HCT116 (cell line): Measurements from ENCODE around the gene ADAM10. TPM values are rescaled to one million over a fixed set of nuclear protein-coding genes. Genes with fewer than 3 reads are reported as not detected.

Source experiments
- ATAC-seq: fragments of 200-7000 bp; cut with Tn5 transposase; 2 replicates; pipeline ENCODE4 v1.9.1; 2020; ENCODE audit warnings: mild to moderate bottlenecking, moderate library complexity
- BruUV-seq: library from RNA; stranded (reverse); fragments of 400-500 nt; replicated peaks from 2 replicates; lab custom pipeline; 2021; lab: Mats Ljungman, UMichigan
- CTCF ChIA-PET: fragments of 300-600 bp; sonication (Branson Sonifier 250); formaldehyde crosslinking; loops from one replicate; lab custom pipeline; 2021; ENCODE audit warnings: antibody characterized with exemption; lab: Charles Lee
- POLR2A ChIA-PET: fragments of 300-600, 350-600 bp; sonication (Branson Sonifier 250); formaldehyde crosslinking; loops from one replicate; lab custom pipeline; 2021; ENCODE audit warnings: antibody characterized with exemption; lab: Charles Lee
- RAD21 ChIA-PET, 2 experiments: fragments of 300-600 bp; sonication (Branson Sonifier 250); formaldehyde crosslinking; loops; one replicate each; lab custom pipeline; 2023; ENCODE audit warnings: low total read pairs in 2 of 2; ENCODE audit not compliant: uncharacterized antibody in 2 of 2, unreplicated experiment in 2 of 2, low non-redundant PET in 1 of 2; lab: Charles Lee
- DNase-seq: peaks from one replicate; pipeline ENCODE4 v3.0.0-alpha.2; 2010; ENCODE audit warnings: low read depth, low spot score
- H2AFZ ChIP-seq: fragments of 200-600 bp; shearing (Covaris generic), sonication (generic); 2 replicates; pipeline ENCODE4 v1.6.1; 2017; ENCODE audit warnings: low read depth, mixed run types, mixed read lengths, antibody characterized with exemption, low read length; ENCODE audit not compliant: poor library complexity, severe bottlenecking
- H3K27ac ChIP-seq: 2 replicates; pipeline ENCODE4 v1.5.1; 2012; ENCODE audit warnings: low read depth, low read length
- H3K27me3 ChIP-seq: fragments of 200-600 bp; sonication (generic); 2 replicates; pipeline ENCODE4 v1.6.1; 2016; ENCODE audit warnings: mixed run types, low read length, mixed read lengths; ENCODE audit not compliant: insufficient read depth
- H3K36me3 ChIP-seq, 2 experiments: fragments of 200-500 bp in 1 of 2; fragments of 200-600 bp in 1 of 2; sonication (Bioruptor generic) in 1 of 2; sonication (generic) in 1 of 2; 2 replicates each; pipeline versions ENCODE4 v1.5.1 to v1.6.1; 2014 to 2016; ENCODE audit warnings: low read length in 2 of 2, inconsistent platforms in 1 of 2, mixed read lengths in 1 of 2, mixed run types in 1 of 2; ENCODE audit not compliant: insufficient read depth in 2 of 2, control insufficient read depth in 1 of 2
- H3K4me1 ChIP-seq, 2 experiments: fragments of 200-600 bp in 1 of 2; sonication (generic) in 1 of 2; 2 replicates each; pipeline versions ENCODE4 v1.5.1 to v1.6.1; 2012 to 2017; ENCODE audit warnings: low read length in 2 of 2, inconsistent platforms in 1 of 2, mild to moderate bottlenecking in 1 of 2, mixed read lengths in 1 of 2, mixed run types in 1 of 2, moderate library complexity in 1 of 2; ENCODE audit not compliant: insufficient read depth in 2 of 2, control insufficient read depth in 1 of 2
- H3K4me2 ChIP-seq: fragments of 200-600 bp; sonication (generic); 2 replicates; pipeline ENCODE4 v1.6.1; 2017; ENCODE audit warnings: mixed run types, low read length, mixed read lengths
- H3K4me3 ChIP-seq, 2 experiments: fragments of 200-600 bp in 1 of 2; sonication (generic) in 1 of 2; replicated peaks in 1 of 2; 2 replicates each; pipeline ENCODE4 v1.5.1; 2011 to 2016; ENCODE audit warnings: low read length in 2 of 2, control low read depth in 1 of 2, low read depth in 1 of 2, mild to moderate bottlenecking in 1 of 2, mixed read lengths in 1 of 2, mixed run types in 1 of 2
- H3K79me2 ChIP-seq: fragments of 200-600 bp; sonication (generic); 2 replicates; pipeline ENCODE4 v1.6.1; 2017; ENCODE audit warnings: mild to moderate bottlenecking, mixed run types, low read length, moderate library complexity, mixed read lengths; ENCODE audit not compliant: insufficient read depth
- H3K9ac ChIP-seq: fragments of 200-600 bp; sonication (generic); 2 replicates; pipeline ENCODE4 v1.6.1; 2016; ENCODE audit warnings: low read length, mixed read lengths
- H3K9me2 ChIP-seq: fragments of 200-600 bp; sonication (generic), shearing (Covaris generic); 2 replicates; pipeline ENCODE4 v1.6.1; 2017; ENCODE audit warnings: mixed run types, mild to moderate bottlenecking, moderate library complexity; ENCODE audit not compliant: insufficient read depth
- H3K9me3 ChIP-seq, 2 experiments: fragments of 200-500 bp in 1 of 2; fragments of 200-600 bp in 1 of 2; sonication (Bioruptor generic) in 1 of 2; sonication (generic) in 1 of 2; 2 replicates each; pipeline ENCODE4 v1.6.1; 2014 to 2017; ENCODE audit warnings: low read length in 2 of 2, mixed read lengths in 2 of 2, inconsistent platforms in 1 of 2, low read depth in 1 of 2, mild to moderate bottlenecking in 1 of 2, mixed run types in 1 of 2, moderate library complexity in 1 of 2; ENCODE audit not compliant: control insufficient read depth in 1 of 2, insufficient read depth in 1 of 2
- H4K20me1 ChIP-seq: fragments of 200-600 bp; sonication (generic), shearing (Covaris generic); 2 replicates; pipeline ENCODE4 v1.6.1; 2017; ENCODE audit warnings: mixed run types, mild to moderate bottlenecking, moderate library complexity; ENCODE audit not compliant: insufficient read depth
- CBX3 ChIP-seq: IDR thresholded peaks from 2 replicates; pipeline ENCODE4 v1.6.1; 2012; ENCODE audit warnings: low read depth
- EGR1 ChIP-seq: IDR thresholded peaks from 2 replicates; pipeline ENCODE4 v1.6.1; 2012; ENCODE audit warnings: low read depth
- ELF1 ChIP-seq: IDR thresholded peaks from 2 replicates; pipeline ENCODE4 v1.6.1; 2012; ENCODE audit warnings: low read depth, borderline replicate concordance
- EZH2 ChIP-seq: fragments of 200-600 bp; sonication (generic); IDR thresholded peaks from 2 replicates; pipeline ENCODE4 v1.6.1; 2017; ENCODE audit warnings: antibody characterized with exemption, mixed run types
- EZH2phosphoT487 ChIP-seq: fragments of 200-600 bp; IDR thresholded peaks from 2 replicates; pipeline ENCODE4 v1.6.1; 2018; ENCODE audit warnings: antibody characterized with exemption, borderline replicate concordance
- FOSL1 ChIP-seq: IDR thresholded peaks from 2 replicates; pipeline ENCODE4 v1.6.1; 2012; ENCODE audit warnings: low read depth
- JUND ChIP-seq: IDR thresholded peaks from 2 replicates; pipeline ENCODE4 v1.6.1; 2012
- POLR2A ChIP-seq: IDR thresholded peaks from 2 replicates; pipeline ENCODE4 v1.7.0; 2011; ENCODE audit warnings: borderline replicate concordance; ENCODE audit not compliant: insufficient read depth, insufficient read length; ENCODE audit errors: extremely low read depth
- POLR2AphosphoS5 ChIP-seq: IDR thresholded peaks from 2 replicates; pipeline ENCODE4 v1.6.1; 2011; ENCODE audit warnings: mild to moderate bottlenecking, low read depth, low read length, moderate library complexity
- RAD21 ChIP-seq: IDR thresholded peaks from 2 replicates; pipeline ENCODE4 v1.6.1; 2012; ENCODE audit warnings: low read depth, mild to moderate bottlenecking
- SIN3A ChIP-seq: IDR thresholded peaks from 2 replicates; pipeline ENCODE4 v1.6.1; 2012; ENCODE audit warnings: low read depth
- SRF ChIP-seq: IDR thresholded peaks from 2 replicates; pipeline ENCODE4 v1.6.1; 2012; ENCODE audit warnings: low read depth
- TCF7L2 ChIP-seq: IDR thresholded peaks from 2 replicates; pipeline ENCODE4 v1.7.0; 2011; ENCODE audit warnings: borderline replicate concordance, inconsistent platforms; ENCODE audit not compliant: insufficient read depth, insufficient read length; ENCODE audit errors: extremely low read depth
- YY1 ChIP-seq: IDR thresholded peaks from 2 replicates; pipeline ENCODE4 v1.6.1; 2011; ENCODE audit warnings: low read length, low read depth, moderate library complexity, mild to moderate bottlenecking; ENCODE audit not compliant: insufficient replicate concordance; ENCODE audit errors: extremely low read depth
- ZFX ChIP-seq: fragments of 450-650 bp; IDR thresholded peaks from 2 replicates; pipeline ENCODE4 v1.6.1; 2017
- ZNF274 ChIP-seq: fragments of 200-500 bp; sonication (Bioruptor generic); IDR thresholded peaks from 2 replicates; pipeline ENCODE4 v1.6.1; 2014; ENCODE audit warnings: mild to moderate bottlenecking, low read depth, low read length, inconsistent platforms
- intact Hi-C: fragments of 100-400 bp; cut with micrococcal nuclease; formaldehyde crosslinking; loops from 2 replicates; pipeline ENCODE4 v1.10.0; 2022
- total RNA-seq: library from RNA; stranded (reverse); gene quantifications from one replicate; pipeline ENCODE4 v1.2.1, GENCODE V29; 2021; ENCODE audit not compliant: unreplicated experiment
- TF ChIP-seq, protein P1 (sequence below), 3 experiments: fragments of 200-600 bp in 1 of 3; sonication (generic) in 1 of 3; IDR thresholded peaks in 2 of 3; conservative IDR thresholded peaks in 1 of 3; 2 replicates each; pipeline ENCODE4 v1.5.1; 2012 to 2017; ENCODE audit warnings: low read depth in 2 of 3, low read length in 2 of 3, antibody characterized with exemption in 1 of 3, borderline replicate concordance in 1 of 3, control low read depth in 1 of 3, mild to moderate bottlenecking in 1 of 3, mixed read lengths in 1 of 3, mixed run types in 1 of 3, moderate library complexity in 1 of 3; ENCODE audit not compliant: insufficient read depth in 1 of 3
- TF ChIP-seq, protein P2 (sequence below): IDR thresholded peaks from 2 replicates; pipeline ENCODE4 v1.6.1; 2011; ENCODE audit warnings: mild to moderate bottlenecking, low read length, moderate library complexity; ENCODE audit not compliant: insufficient replicate concordance; ENCODE audit errors: extremely low read depth
- TF ChIP-seq, protein P3 (sequence below): IDR thresholded peaks from 2 replicates; pipeline ENCODE4 v1.6.1; 2012
- TF ChIP-seq, protein P4 (sequence below): IDR thresholded peaks from 2 replicates; pipeline ENCODE4 v1.6.1; 2012

Gene ADAM10
- total RNA-seq, 1 experiment from 2014 or later = 158 TPM

DNA sequence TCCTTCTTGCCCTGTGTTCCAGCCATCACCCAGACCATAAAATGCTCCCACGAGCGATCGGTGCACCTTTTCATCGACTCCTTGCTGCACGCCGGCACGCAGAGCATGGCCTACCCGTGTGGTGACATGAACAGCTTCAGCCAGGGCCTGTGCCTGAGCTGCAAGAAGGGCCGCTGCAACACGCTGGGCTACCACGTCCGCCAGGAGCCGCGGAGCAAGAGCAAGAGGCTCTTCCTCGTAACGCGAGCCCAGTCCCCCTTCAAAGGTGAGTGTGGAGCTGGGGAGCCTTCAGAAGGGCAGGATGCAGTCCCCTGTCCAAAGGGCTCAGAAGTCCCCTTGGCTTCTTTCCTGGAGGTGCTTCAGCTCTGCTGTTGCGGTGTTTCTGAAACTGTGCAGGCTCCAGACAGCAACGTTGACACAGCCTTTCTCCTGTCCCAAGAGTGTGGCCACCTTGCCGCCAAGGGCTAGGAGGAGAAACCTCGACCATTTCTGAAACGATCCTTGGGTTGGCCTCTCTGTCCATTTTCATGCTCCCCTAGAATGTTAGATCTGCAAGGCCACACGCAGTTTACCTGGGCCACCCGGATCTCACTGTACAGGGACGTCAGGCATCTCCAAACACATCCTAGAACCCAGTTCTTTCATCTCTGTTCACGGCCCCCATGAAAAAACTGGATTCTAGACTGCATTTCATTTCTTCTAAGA is 201.0 kb downstream of the ADAM10 start:
- H2AFZ ChIP-seq = no peak overlapping the region

More for the DNA sequence above, 201.0 kb downstream of the ADAM10 start:
- Histone ChIP-seq H3K4me3 (no peak overlapping the region), H3K9me2 (no peaks in the 10 kb centered on the region), H4K20me1 (no peaks in the 10 kb centered on the region), H3K27me3 (no peaks in the 10 kb centered on the region), H3K27ac (no peak overlapping the region), H3K79me2 (no peaks in the 10 kb centered on the region), H3K9ac (no peak overlapping the region), H3K9me3 (no peaks in the 10 kb centered on the region), H3K4me2 (no peak overlapping the region), H3K4me1 (peaks cover 20 to 32% of the 10 kb centered on the region in 2 experiments), H3K36me3 (no peaks in the 10 kb centered on the region)
- no peak for ATAC-seq
- TF ChIP-seq EZH2phosphoT487 (no peak), SIN3A (no peak), FOSL1 (no peak), EZH2 (no peak), ZFX (no peak), SRF (no peak), JUND (no peak), TCF7L2 (no peak), RAD21 (no peak), POLR2AphosphoS5 (no peak), ELF1 (no peak), ZNF274 (no peak), POLR2A (no peak), EGR1 (no peak), CBX3 (no peak), YY1 (no peak)
- TF ChIP-seq, protein P1, sequence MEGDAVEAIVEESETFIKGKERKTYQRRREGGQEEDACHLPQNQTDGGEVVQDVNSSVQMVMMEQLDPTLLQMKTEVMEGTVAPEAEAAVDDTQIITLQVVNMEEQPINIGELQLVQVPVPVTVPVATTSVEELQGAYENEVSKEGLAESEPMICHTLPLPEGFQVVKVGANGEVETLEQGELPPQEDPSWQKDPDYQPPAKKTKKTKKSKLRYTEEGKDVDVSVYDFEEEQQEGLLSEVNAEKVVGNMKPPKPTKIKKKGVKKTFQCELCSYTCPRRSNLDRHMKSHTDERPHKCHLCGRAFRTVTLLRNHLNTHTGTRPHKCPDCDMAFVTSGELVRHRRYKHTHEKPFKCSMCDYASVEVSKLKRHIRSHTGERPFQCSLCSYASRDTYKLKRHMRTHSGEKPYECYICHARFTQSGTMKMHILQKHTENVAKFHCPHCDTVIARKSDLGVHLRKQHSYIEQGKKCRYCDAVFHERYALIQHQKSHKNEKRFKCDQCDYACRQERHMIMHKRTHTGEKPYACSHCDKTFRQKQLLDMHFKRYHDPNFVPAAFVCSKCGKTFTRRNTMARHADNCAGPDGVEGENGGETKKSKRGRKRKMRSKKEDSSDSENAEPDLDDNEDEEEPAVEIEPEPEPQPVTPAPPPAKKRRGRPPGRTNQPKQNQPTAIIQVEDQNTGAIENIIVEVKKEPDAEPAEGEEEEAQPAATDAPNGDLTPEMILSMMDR (IDR thresholded peaks at IDR 0.05 in 2 of 3, conservative IDR thresholded peaks at IDR 0.05 in 1 of 3; ENCODE audit: borderline replicate concordance in 1 of 3, insufficient read depth in 1 of 3, low read depth in 2 of 3, low read length in 2 of 3) = no peak
- TF ChIP-seq, protein P2, sequence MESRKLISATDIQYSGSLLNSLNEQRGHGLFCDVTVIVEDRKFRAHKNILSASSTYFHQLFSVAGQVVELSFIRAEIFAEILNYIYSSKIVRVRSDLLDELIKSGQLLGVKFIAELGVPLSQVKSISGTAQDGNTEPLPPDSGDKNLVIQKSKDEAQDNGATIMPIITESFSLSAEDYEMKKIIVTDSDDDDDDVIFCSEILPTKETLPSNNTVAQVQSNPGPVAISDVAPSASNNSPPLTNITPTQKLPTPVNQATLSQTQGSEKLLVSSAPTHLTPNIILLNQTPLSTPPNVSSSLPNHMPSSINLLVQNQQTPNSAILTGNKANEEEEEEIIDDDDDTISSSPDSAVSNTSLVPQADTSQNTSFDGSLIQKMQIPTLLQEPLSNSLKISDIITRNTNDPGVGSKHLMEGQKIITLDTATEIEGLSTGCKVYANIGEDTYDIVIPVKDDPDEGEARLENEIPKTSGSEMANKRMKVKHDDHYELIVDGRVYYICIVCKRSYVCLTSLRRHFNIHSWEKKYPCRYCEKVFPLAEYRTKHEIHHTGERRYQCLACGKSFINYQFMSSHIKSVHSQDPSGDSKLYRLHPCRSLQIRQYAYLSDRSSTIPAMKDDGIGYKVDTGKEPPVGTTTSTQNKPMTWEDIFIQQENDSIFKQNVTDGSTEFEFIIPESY = no peak
- TF ChIP-seq, protein P3, sequence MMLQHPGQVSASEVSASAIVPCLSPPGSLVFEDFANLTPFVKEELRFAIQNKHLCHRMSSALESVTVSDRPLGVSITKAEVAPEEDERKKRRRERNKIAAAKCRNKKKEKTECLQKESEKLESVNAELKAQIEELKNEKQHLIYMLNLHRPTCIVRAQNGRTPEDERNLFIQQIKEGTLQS = no peak
- TF ChIP-seq, protein P4, sequence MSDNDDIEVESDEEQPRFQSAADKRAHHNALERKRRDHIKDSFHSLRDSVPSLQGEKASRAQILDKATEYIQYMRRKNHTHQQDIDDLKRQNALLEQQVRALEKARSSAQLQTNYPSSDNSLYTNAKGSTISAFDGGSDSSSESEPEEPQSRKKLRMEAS = no peak
- ChIA-PET CTCF (no interaction called here), RAD21 (no interaction called here), POLR2A (interaction anchor here (0.9 kb wide), 1 partner anchor 25 kb away, joined by 3 read pairs; no protein-coding TSS in a partner anchor)
- intact Hi-C loops = no loop called here
- no TSS peak for BruUV-seq
- DNase-seq = no peak
